ENCODE results near the gene PRKN. TPM values are rescaled to one million over a fixed set of nuclear protein-coding genes. Genes with fewer than 3 reads are reported as not detected.

The PRKN gene
- polyA plus RNA-seq, 3 donors, result 8.3 to 11.0 (median 9.2) TPM

- DNase-seq (ENCODE audit: low read depth in 3 of 3, low spot score in 2 of 3), result no peak
These were observed 1077.7 kb downstream of the PRKN start for GRCh38 chr6:161649841-161650240.

GRCh38 chr6:161649068-161649467, 1078.5 kb downstream of the PRKN start:
- no peak for DNase-seq (ENCODE audit: low read depth in 3 of 3, low spot score in 2 of 3)

- no peak for DNase-seq (ENCODE audit: low read depth in 3 of 3, low spot score in 2 of 3)
These were observed 1080.3 kb downstream of the PRKN start for GRCh38 chr6:161647234-161647633.

GRCh38 chr6:161644521-161644920, 1083.0 kb downstream of the PRKN start:
- no peak for DNase-seq (ENCODE audit: low read depth in 3 of 3, low spot score in 2 of 3)

- no peak for DNase-seq (ENCODE audit: low read depth in 3 of 3, low spot score in 2 of 3)
These were observed 1086.4 kb downstream of the PRKN start for GRCh38 chr6:161641175-161641574.

GRCh38 chr6:161639772-161640171, 1087.8 kb downstream of the PRKN start:
- no peak for DNase-seq (ENCODE audit: low read depth in 3 of 3, low spot score in 2 of 3)

- DNase-seq (ENCODE audit: low read depth in 3 of 3, low spot score in 2 of 3), result no peak
These were observed 1089.9 kb downstream of the PRKN start for GRCh38 chr6:161637658-161638057.

- DNase-seq (ENCODE audit: low read depth in 3 of 3, low spot score in 2 of 3), result no peak
These were observed 1090.6 kb downstream of the PRKN start for GRCh38 chr6:161636882-161637430.

- no peak for DNase-seq (ENCODE audit: low read depth in 3 of 3, low spot score in 2 of 3)
These were observed 1091.6 kb downstream of the PRKN start for GRCh38 chr6:161635975-161636374.

- DNase-seq (ENCODE audit: low read depth in 3 of 3, low spot score in 2 of 3), result no peak
These were observed 1092.7 kb downstream of the PRKN start for GRCh38 chr6:161634916-161635315.

GRCh38 chr6:161631676-161632194, 1095.8 kb downstream of the PRKN start:
- DNase-seq (ENCODE audit: low read depth in 3 of 3, low spot score in 2 of 3), result no peak

GRCh38 chr6:161630674-161631073, 1096.9 kb downstream of the PRKN start:
- DNase-seq (ENCODE audit: low read depth in 3 of 3, low spot score in 2 of 3), result no peak

- DNase-seq (ENCODE audit: low read depth in 3 of 3, low spot score in 2 of 3), result no peak
These were observed 1101.4 kb downstream of the PRKN start for GRCh38 chr6:161626132-161626676.

- DNase-seq (ENCODE audit: low read depth in 3 of 3, low spot score in 2 of 3), result no peak
These were observed 1103.5 kb downstream of the PRKN start for GRCh38 chr6:161624111-161624510.

GRCh38 chr6:161622779-161623178, 1104.8 kb downstream of the PRKN start:
- DNase-seq (ENCODE audit: low read depth in 3 of 3, low spot score in 2 of 3), result no peak

GRCh38 chr6:161618831-161619454, 1108.6 kb downstream of the PRKN start:
- no peak for DNase-seq (ENCODE audit: low read depth in 3 of 3, low spot score in 2 of 3)

GRCh38 chr6:161613711-161614110, 1113.9 kb downstream of the PRKN start:
- no peak for DNase-seq (ENCODE audit: low read depth in 3 of 3, low spot score in 2 of 3)

GRCh38 chr6:161608771-161609170, 1118.8 kb downstream of the PRKN start:
- DNase-seq (ENCODE audit: low read depth in 3 of 3, low spot score in 2 of 3), result no peak

- no peak for DNase-seq (ENCODE audit: low read depth in 3 of 3, low spot score in 2 of 3)
These were observed 1119.8 kb downstream of the PRKN start for GRCh38 chr6:161607696-161608297.

GRCh38 chr6:161602359-161602758, 1125.2 kb downstream of the PRKN start:
- DNase-seq (ENCODE audit: low read depth in 3 of 3, low spot score in 2 of 3), result no peak

- no peak for DNase-seq (ENCODE audit: low read depth in 3 of 3, low spot score in 2 of 3)
These were observed 1128.7 kb downstream of the PRKN start for GRCh38 chr6:161598896-161599295.
